MG63 (cell line): ENCODE data around the gene HECTD2. TPM values are rescaled to one million over a fixed set of nuclear protein-coding genes. Genes with fewer than 3 reads are reported as not detected.
"Not testable (repeated sequence)": the region's sequence is repeated elsewhere in the genome, so short reads cannot be mapped to it uniquely, and the experiment has no call there.

Experiments used
- DNase-seq: peaks from one replicate; pipeline ENCODE4 v3.0.0-alpha.2; 2020
- H3K27me3 ChIP-seq: fragments of 250-450 bp; sonication (Bioruptor Pico); 2 replicates; pipeline ENCODE4 v1.5.1; 2020; ENCODE audit warnings: mild to moderate bottlenecking, moderate library complexity
- H3K36me3 ChIP-seq: fragments of 250-450 bp; sonication (Bioruptor Pico); 2 replicates; pipeline ENCODE4 v1.5.1; 2020; ENCODE audit warnings: mild to moderate bottlenecking, moderate library complexity
- H3K4me3 ChIP-seq: fragments of 250-450 bp; sonication (Bioruptor Pico); 2 replicates; pipeline ENCODE4 v1.5.1; 2020; ENCODE audit warnings: mild to moderate bottlenecking, moderate library complexity
- H3K9me3 ChIP-seq: fragments of 250-450 bp; sonication (Bioruptor Pico); 2 replicates; pipeline ENCODE4 v1.5.1; 2020; ENCODE audit warnings: mild to moderate bottlenecking, moderate library complexity
- total RNA-seq: library from RNA; depleted of rRNA; stranded (reverse); fragments of >200 nt; shearing (Covaris generic); gene quantifications from 2 replicates; pipeline ENCODE4 v1.2.3, GENCODE V29; 2014; ENCODE audit warnings: low replicate concordance

Gene HECTD2
- total RNA-seq, 1 experiment from 2014 or later = 2.5 TPM

DNA sequence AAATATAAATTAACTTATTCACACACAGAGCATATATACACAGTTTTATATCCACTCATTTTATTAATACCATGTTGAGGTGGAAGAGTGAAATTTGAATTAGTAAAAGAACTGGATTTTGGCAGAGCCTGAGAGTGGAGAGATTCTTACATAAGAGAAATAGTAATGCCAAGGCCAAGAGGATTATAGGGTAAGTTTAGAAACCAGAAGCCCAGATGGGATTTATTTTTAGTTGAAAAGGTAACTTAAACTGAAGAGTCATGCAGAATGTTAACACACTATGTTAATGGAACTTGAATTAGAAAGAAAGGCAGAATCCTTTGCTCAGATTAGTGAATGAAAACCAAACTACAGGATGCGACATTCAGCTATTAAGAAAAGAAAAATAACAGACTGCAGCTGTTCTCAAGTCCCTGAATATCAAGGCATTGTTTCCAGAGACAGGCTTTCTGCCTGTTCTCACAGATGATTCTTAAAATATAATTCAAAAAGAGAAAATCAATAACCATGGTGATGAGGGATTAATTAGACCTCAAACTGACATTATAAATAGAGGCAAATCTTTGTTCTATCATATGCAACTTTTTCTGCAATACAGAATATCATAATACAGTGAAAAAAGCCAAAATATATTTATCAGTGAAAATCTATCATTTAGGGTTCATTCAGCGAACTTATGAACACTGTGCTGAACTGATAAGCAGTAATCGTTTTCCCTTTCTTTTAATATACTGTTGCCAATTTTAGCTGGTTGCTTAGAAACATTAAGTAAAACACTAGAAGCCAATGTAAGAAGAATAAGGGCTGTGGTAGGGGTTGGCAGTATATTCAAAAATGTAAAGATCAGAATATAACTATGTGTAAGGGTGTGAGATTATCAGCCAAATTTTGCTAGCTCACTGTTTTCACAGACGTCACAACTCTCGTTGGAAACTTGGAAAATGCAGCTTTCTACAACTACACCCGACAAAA lies 34.4 kb downstream of the HECTD2 start:
- Histone ChIP-seq H3K9me3 (peaks cover 11% of the 10 kb centered on the region; the same call in 1 of the 2 replicates), H3K4me3 (no peak overlapping the region), H3K27me3 (no peaks in the 10 kb centered on the region), H3K36me3 (peaks cover 3% of the 10 kb centered on the region)
- DNase-seq = no peak

DNA sequence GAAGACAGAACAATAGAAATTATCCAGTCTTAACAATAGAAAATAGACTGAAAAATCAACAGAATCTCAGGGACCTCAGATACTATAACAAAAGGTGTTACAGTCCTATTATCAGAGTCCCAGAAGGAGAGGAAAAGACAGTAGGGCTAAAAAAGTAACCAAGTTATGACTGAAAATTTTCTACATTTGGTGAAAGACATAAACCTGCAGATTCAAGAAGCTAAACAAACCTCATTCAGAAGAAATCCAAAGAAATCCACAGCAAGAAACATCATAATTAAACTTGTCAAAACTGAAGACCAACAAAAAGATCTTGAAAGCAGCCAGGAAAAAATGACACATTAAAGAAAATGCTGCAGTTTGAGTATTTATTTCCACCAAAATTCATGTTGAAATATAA lies 41.9 kb downstream of the HECTD2 start:
- DNase-seq = no peak
- Histone ChIP-seq H3K4me3 (no peak overlapping the region), H3K9me3 (peaks cover 38% of the 10 kb centered on the region), H3K27me3 (no peaks in the 10 kb centered on the region), H3K36me3 (no peaks in the 10 kb centered on the region)

DNA sequence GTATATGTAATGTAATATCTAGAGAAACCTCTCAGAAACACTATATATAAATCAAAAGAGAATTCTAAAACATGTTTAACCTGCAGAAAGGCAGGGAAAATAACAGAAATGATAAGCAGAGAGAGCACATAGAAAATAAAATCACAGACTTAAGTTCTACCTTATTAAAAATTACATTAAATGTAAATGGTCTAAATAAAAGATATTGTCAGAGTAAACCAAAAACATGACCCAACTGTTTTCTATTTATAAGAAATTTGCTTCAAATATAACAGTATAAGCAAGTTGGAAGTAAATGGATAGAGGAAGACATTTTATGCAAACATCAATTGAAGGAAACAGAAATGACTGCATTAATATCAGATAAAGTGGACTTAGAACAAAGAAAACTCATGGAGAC lies 43.4 kb downstream of the HECTD2 start:
- H3K4me3 ChIP-seq = no peak overlapping the region
- H3K27me3 ChIP-seq = no peaks in the 10 kb centered on the region
- peaks cover 39% of the 10 kb centered on the region for H3K9me3 ChIP-seq
- no peak for DNase-seq
- no peaks in the 10 kb centered on the region for H3K36me3 ChIP-seq

DNA sequence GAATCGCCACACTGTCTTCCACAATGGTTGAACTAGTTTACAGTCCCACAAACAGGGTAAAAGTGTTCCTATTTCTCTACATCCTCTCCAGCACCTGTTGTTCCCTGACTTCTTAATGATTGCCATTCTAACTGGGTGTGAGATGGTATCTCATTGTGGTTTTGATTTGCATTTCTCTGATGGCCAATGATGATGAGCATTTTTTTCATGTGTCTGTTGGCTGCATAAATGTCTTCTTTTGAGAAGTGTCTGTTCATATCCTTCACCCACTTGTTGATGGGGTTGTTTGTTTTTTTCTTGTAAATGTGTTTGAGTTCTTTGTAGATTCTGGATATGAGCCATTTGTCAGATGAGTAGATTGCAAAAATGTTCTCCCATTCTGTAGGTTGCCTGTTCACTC lies 45.0 kb downstream of the HECTD2 start:
- not testable (repeated sequence) for DNase-seq, H3K4me3 ChIP-seq, H3K36me3 ChIP-seq, H3K27me3 ChIP-seq
- peaks cover 47% of the 10 kb centered on the region for H3K9me3 ChIP-seq

DNA sequence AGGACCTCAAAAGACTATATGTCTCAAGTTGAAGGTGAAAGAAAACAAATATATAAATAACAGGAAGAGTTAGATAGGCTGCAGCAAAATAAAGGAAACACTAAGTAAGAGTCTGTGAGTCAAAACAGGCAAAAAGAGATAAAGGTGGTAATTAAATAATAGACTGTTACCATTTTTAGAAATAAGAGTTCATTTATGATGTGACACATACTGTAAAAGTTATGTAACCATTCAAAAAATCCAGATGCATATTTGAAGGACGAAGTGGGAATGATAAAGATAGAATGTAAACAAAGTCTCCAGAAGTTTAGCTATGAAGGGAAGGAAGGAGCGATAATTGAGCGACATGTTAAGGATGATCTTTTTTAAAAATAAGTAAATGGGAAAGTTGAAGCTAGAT lies 50.5 kb downstream of the HECTD2 start:
- H3K36me3 ChIP-seq = peaks cover 36% of the 10 kb centered on the region
- H3K9me3 ChIP-seq = peaks cover 9% of the 10 kb centered on the region
- DNase-seq = no peak
- H3K4me3 ChIP-seq = no peak overlapping the region
- no peaks in the 10 kb centered on the region for H3K27me3 ChIP-seq

DNA sequence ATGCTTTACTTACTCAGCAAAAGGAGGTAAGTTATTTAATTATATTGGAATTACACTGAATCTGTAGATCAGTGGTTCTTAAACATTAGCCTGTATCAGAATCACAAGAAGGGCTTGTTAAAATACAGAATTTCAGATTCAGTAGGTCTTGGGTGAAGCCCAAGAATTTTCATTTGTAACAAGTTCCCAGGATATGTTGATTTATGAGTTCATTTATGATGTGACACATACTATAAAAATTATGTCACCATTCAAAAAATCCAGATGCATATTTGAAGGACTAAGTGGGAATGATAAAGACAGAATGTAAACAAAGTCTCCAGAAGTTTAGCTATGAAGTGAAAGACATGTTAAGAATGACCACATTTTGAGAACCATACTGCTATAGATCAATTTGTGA lies 52.3 kb downstream of the HECTD2 start:
- H3K9me3 ChIP-seq = peaks cover 12% of the 10 kb centered on the region
- no peak for DNase-seq
- peaks cover 49% of the 10 kb centered on the region for H3K36me3 ChIP-seq
- H3K4me3 ChIP-seq = no peak overlapping the region
- H3K27me3 ChIP-seq = no peaks in the 10 kb centered on the region

DNA sequence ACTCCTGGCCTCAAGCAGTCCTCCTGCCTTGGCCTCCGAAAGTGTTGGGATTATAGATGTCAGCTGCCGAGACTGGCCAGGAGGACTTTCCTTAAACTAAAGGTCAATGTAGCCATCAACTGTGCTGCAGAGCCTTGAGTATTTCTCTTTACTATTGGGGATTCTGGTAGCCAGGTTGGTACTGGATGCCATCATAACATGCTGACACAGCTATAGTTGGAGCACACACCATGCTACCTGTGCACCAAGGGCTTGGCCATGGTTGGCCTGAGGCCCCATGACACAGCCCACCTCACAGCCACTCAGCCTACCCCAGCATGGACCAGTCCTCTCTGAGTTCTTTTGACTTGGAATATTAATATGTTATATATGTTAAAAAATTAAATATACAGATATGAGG lies 54.4 kb downstream of the HECTD2 start:
- H3K27me3 ChIP-seq = no peaks in the 10 kb centered on the region
- no peak for DNase-seq
- no peak overlapping the region for H3K4me3 ChIP-seq
- peaks cover 5% of the 10 kb centered on the region for H3K9me3 ChIP-seq
- peaks cover 50% of the 10 kb centered on the region for H3K36me3 ChIP-seq

DNA sequence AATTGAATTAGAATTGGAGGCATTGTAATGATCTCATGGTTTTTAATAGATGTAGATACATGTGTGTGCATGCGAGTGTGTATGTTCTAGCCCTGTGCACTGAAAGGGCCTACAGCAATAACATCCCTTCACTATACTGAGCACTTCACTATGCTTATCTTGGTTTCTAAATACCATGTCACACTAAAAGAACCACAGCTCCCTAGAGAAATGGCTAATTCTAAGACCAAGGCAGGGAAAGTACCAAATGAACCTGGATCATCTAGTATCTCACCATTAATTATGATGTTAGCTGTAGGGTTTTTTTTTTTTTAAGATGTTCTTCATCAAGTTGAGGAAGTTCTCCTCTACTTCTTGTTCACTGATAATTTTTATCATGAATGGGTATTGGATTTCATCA lies 55.1 kb downstream of the HECTD2 start:
- Histone ChIP-seq H3K27me3 (no peaks in the 10 kb centered on the region), H3K4me3 (no peak overlapping the region), H3K9me3 (peaks cover 6% of the 10 kb centered on the region), H3K36me3 (peaks cover 47% of the 10 kb centered on the region)
- DNase-seq = no peak

DNA sequence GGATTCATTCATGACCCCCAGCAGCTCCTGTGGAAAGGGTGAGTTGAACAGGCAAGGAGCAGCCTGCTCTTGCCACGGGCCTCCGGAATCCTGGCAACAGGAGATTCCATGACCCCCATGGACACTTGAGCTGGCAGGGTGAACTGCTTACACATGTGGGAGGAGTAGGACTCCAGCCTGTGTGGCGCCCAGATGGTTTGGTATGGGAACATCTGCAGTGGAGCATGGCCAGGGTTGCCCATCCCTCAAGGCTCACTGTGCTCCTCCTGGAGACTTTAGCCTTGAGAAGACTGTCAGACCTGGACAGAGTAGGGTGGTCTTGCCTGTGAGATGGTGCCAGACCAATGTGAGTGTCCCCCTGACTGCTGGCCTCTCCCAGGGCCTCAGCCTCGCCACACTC lies 57.0 kb downstream of the HECTD2 start:
- H3K27me3 ChIP-seq = no peaks in the 10 kb centered on the region
- peaks cover 38% of the 10 kb centered on the region for H3K36me3 ChIP-seq
- no peak overlapping the region for H3K4me3 ChIP-seq
- peaks cover 6% of the 10 kb centered on the region for H3K9me3 ChIP-seq
- no peak for DNase-seq

DNA sequence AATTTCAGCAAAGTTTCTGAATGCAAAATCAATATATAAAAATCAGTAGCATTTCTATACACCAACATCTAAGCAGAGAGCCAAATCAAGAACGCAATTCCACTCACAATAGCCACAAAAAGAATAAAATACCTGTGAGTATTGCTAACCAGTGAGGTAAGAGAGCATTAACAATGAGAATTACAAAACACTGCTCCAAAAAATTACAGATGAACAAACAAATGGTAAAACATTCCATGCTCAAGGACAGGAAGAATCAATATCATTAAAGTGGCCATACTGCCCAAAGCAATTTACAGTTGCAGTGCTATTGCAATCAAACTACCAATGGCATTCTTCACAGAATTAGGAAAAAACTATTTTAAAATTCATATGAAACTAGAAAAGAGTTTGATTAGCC lies 61.5 kb downstream of the HECTD2 start:
- Histone ChIP-seq H3K4me3 (no peak overlapping the region), H3K9me3 (peaks cover 5% of the 10 kb centered on the region), H3K36me3 (peaks cover 9% of the 10 kb centered on the region), H3K27me3 (no peaks in the 10 kb centered on the region)
- DNase-seq = no peak

DNA sequence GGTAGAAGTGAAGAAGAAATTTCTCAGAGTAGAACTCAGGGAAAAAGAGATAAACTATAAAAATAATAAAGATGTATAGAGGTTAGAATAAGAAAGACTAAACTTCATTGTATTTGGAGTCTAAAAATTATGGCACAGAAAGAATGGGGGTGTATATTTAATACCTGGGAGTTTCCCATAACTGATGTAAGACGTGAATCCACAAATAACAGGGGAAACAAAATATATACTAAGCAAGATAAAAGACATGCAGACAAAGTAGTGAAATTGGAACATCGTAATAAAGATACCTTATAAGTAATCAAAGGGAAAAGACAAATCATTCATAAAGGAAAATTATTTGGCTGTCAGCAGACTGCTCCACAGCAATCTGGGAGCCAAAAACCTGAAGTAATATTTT lies 62.8 kb downstream of the HECTD2 start:
- Histone ChIP-seq H3K4me3 (no peak overlapping the region), H3K36me3 (no peaks in the 10 kb centered on the region), H3K9me3 (peaks cover 5% of the 10 kb centered on the region), H3K27me3 (no peaks in the 10 kb centered on the region)
- no peak for DNase-seq

DNA sequence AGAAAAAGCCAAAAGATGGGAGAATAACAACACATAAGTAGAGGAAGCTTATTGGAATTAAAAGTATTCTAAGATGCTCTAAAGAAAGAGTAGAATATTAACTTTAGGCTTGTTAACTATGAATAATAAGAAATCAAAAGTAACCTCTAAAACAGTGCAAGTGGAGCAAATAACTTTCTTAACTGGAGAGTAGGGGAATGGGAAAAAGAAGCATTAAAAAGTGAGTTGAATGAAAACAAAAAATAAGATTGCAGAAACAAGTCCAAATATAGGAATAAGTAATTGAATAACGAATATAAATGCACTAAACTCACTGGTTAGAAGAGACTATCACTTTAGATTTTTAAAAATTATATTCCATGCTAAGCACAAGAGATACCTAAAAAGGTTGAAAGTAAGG lies 63.9 kb downstream of the HECTD2 start:
- H3K27me3 ChIP-seq = no peaks in the 10 kb centered on the region
- no peak overlapping the region for H3K4me3 ChIP-seq
- DNase-seq = no peak
- H3K9me3 ChIP-seq = peaks cover 5% of the 10 kb centered on the region
- no peaks in the 10 kb centered on the region for H3K36me3 ChIP-seq

DNA sequence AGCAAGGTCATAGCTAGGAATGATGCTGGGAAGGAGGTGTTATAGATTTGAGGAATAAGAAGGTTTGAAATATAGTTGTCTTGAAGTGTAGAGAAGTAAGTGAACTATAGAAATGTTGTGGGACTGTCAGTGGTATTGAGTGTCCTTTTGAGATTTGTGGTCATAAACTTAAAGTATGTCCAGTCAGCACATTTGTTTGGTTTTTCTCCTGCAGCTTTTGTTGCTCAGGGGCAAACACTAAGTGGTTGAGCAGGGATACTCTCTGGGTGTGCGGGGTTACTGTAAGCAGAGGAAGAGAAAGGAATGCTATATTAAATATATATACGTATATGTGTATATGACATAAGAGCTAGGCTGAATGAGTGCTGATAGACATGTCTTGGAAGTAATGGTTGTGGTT lies 67.1 kb downstream of the HECTD2 start:
- Histone ChIP-seq H3K36me3 (no peaks in the 10 kb centered on the region), H3K4me3 (no peak overlapping the region), H3K27me3 (no peaks in the 10 kb centered on the region), H3K9me3 (peaks cover 2% of the 10 kb centered on the region; the same call in 1 of the 2 replicates)
- DNase-seq = no peak

DNA sequence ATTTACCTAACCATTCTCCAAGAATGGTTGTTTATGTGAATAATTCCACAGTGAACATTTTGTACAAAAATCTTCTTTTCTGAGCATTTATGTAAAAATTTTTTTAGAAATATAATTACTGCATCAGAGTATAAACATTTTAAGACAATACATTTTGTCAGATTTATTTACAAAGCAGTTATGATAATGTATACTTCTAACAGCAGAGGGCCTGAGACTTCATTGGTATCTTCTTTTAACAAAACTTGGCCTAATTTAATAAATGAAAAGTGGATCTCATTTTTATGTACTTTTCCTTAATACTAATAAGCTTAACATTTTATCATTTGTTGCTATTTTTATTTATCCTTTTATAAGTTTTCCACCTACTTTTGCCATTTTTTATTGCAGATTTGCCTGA lies 69.4 kb downstream of the HECTD2 start:
- no peaks in the 10 kb centered on the region for H3K9me3 ChIP-seq
- no peaks in the 10 kb centered on the region for H3K27me3 ChIP-seq
- no peak overlapping the region for H3K4me3 ChIP-seq
- no peaks in the 10 kb centered on the region for H3K36me3 ChIP-seq
- no peak for DNase-seq

DNA sequence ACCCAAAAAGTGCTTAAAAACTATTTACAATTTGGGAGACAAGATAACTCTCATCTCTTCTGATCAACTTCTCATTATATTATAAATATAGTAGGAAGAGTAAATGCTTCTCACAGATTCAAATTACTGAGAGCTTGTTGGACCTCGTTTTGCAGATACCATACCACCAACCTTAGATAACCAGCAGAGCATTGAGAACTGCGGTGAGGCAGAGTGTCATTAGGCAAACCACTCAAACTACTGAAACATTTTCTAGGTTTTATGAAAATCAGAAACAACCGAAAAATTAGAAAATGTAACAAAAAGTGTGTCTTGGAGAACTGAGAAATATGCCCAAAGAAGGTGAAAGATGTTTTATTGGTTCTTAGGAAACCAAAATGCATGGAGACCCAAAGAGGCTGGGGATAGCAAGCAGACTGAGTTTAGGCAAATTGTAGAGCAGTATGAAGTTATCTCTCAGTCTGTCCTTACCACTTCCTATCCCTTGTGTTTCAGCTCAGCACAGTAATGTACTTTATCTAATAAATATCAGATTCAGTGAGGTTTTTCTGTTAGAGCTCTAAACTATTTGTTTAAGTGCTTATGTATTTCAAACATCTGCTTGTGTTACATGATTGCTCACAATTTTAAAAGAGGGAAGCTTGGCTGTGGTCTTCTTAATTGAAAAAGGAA lies 77.9 kb downstream of the HECTD2 start:
- no peaks in the 10 kb centered on the region for H3K27me3 ChIP-seq
- DNase-seq = no peak
- no peak overlapping the region for H3K4me3 ChIP-seq
- no peaks in the 10 kb centered on the region for H3K9me3 ChIP-seq
- no peaks in the 10 kb centered on the region for H3K36me3 ChIP-seq

DNA sequence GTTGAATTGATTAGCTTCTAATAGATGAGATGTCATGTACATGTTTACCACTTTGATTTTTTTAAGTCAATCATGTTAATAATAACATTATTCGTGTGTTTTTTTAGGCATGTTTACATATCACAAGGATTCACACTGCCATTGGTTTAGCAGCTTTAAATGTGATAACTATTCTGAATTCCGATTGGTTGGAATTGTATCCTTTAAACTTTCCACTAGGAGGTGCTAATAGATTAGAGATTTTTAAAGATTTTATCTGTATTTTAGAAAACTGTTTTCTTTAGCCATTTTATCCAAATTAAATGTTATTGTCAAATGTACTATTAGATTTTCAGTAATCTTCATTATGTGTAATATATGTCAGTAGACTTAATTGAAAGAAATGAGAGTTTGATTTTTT lies 83.2 kb downstream of the HECTD2 start:
- Histone ChIP-seq H3K36me3 (no peaks in the 10 kb centered on the region; the same call in 1 of the 2 replicates), H3K4me3 (no peak overlapping the region), H3K27me3 (no peaks in the 10 kb centered on the region), H3K9me3 (no peaks in the 10 kb centered on the region)
- no peak for DNase-seq

DNA sequence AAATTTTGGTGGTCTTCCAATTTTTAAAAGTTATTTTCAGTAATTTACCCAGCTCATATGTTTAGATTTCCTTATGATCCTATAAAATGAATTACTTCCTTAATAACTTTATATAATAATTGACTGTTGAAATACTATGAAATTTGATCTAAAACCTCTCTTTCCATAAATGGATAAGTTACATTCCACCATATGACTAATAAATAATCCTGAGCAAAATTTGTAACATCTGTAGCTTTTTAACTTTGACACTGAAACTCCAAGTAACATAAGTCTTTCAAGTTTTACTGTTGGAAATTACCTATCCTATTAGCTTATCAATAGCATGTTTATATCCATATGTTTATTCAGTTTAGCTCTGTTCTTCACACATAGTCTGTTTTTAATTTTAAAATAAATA lies 85.3 kb downstream of the HECTD2 start:
- no peak for DNase-seq
- no peak overlapping the region for H3K4me3 ChIP-seq
- no peaks in the 10 kb centered on the region for H3K9me3 ChIP-seq
- H3K36me3 ChIP-seq = no peaks in the 10 kb centered on the region; the same call in none of the 2 replicates
- no peaks in the 10 kb centered on the region for H3K27me3 ChIP-seq

DNA sequence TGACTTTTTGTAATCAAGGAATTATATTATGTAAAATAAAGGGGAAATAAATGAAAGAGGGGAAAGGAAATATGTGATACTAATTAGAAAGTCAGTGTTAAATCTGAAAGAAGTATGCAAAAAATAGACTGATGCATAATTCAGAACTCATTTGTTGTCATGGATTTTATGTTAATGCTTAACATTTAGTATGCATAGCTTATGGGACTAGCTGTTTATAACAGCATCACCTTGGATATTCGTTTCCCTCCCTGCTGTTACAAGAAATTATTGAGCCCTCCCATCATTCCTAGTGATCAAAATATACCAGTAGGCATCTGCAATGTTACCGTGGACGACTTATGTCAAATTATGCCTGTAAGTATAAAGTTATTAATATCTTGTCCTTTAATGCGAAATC lies 85.9 kb downstream of the HECTD2 start:
- Histone ChIP-seq H3K27me3 (no peaks in the 10 kb centered on the region), H3K36me3 (no peaks in the 10 kb centered on the region; the same call in none of the 2 replicates), H3K9me3 (no peaks in the 10 kb centered on the region), H3K4me3 (no peak overlapping the region)
- no peak for DNase-seq
